Keratinocyte (primary cell): ENCODE results near the gene ELAVL4. TPM values are rescaled to one million over a fixed set of nuclear protein-coding genes. Genes with fewer than 3 reads are reported as not detected.

Experiments used
- DNase-seq: peaks from one replicate; pipeline ENCODE4 v3.0.0-alpha.2; 2011; ENCODE audit warnings: low read depth, missing footprints, low spot score
- FAIRE-seq: peaks from 2 replicates; lab custom pipeline; 2011; peaks lifted over from hg19 to GRCh38; lab: Jason Lieb, UNC
- H2AFZ ChIP-seq: 2 replicates; pipeline ENCODE4 v1.6.0; 2012; ENCODE audit warnings: low read length, control low read depth, inconsistent platforms; ENCODE audit not compliant: control insufficient read depth
- H3K27ac ChIP-seq: 2 replicates; pipeline ENCODE4 v1.5.1; 2011; ENCODE audit warnings: low read length; ENCODE audit not compliant: control insufficient read depth, insufficient read depth
- H3K27me3 ChIP-seq: 3 replicates; pipeline ENCODE4 v1.6.0; 2011; ENCODE audit warnings: low read length; ENCODE audit not compliant: control insufficient read depth, insufficient read depth; ENCODE audit errors: extremely low read depth
- H3K36me3 ChIP-seq, 2 experiments: 2 replicates in 1 of 2; 3 replicates in 1 of 2; pipeline ENCODE4 v1.5.1; 2011; ENCODE audit warnings: low read length in 2 of 2, mild to moderate bottlenecking in 1 of 2; ENCODE audit not compliant: control insufficient read depth in 2 of 2, insufficient read depth in 2 of 2; ENCODE audit errors: extremely low read depth in 1 of 2
- H3K4me1 ChIP-seq: 3 replicates; pipeline ENCODE4 v1.5.1; 2011; ENCODE audit warnings: low read length; ENCODE audit not compliant: control insufficient read depth, insufficient read depth; ENCODE audit errors: extremely low read depth
- H3K4me2 ChIP-seq: 3 replicates; pipeline ENCODE4 v1.6.0; 2011; ENCODE audit warnings: low read depth, low read length; ENCODE audit not compliant: control insufficient read depth, insufficient read depth; ENCODE audit errors: extremely low read depth
- H3K4me3 ChIP-seq, 3 experiments: fragments of 200-600 bp in 1 of 3; sonication (generic) in 1 of 3; 2 replicates in 2 of 3; 3 replicates in 1 of 3; pipeline ENCODE4 v1.5.1; 2011 to 2016; ENCODE audit warnings: low read length in 3 of 3, mild to moderate bottlenecking in 3 of 3, control low read depth in 2 of 3, inconsistent platforms in 1 of 3, low read depth in 1 of 3, mixed read lengths in 1 of 3, mixed run types in 1 of 3, moderate library complexity in 1 of 3; ENCODE audit not compliant: control insufficient read depth in 2 of 3, insufficient read depth in 2 of 3; ENCODE audit errors: extremely low read depth in 1 of 3
- H3K79me2 ChIP-seq: 2 replicates; pipeline ENCODE4 v1.6.0; 2012; ENCODE audit warnings: low read length; ENCODE audit not compliant: control insufficient read depth, insufficient read depth
- H3K9ac ChIP-seq: 3 replicates; pipeline ENCODE4 v1.6.0; 2011; ENCODE audit warnings: low read length; ENCODE audit not compliant: control insufficient read depth, insufficient read depth; ENCODE audit errors: extremely low read depth
- H3K9me1 ChIP-seq: 3 replicates; pipeline ENCODE4 v1.6.0; 2011; ENCODE audit warnings: low read length; ENCODE audit not compliant: control insufficient read depth, insufficient read depth; ENCODE audit errors: extremely low read depth
- H3K9me3 ChIP-seq: 2 replicates; pipeline ENCODE4 v1.5.1; 2012; ENCODE audit warnings: low read depth, low read length; ENCODE audit not compliant: control insufficient read depth
- H4K20me1 ChIP-seq: 3 replicates; pipeline ENCODE4 v1.6.0; 2011; ENCODE audit warnings: low read length; ENCODE audit not compliant: control insufficient read depth, insufficient read depth; ENCODE audit errors: extremely low read depth
- CTCF ChIP-seq, 3 experiments: IDR thresholded peaks in 1 of 3; conservative IDR thresholded peaks in 1 of 3; optimal IDR thresholded peaks in 1 of 3; 2 replicates in 2 of 3; 3 replicates in 1 of 3; pipeline versions ENCODE3 to v1.5.1; 2011; ENCODE audit warnings: low read length in 3 of 3, mild to moderate bottlenecking in 3 of 3, moderate library complexity in 2 of 3, control low read depth in 1 of 3, inconsistent platforms in 1 of 3; ENCODE audit not compliant: insufficient read depth in 2 of 3; ENCODE audit errors: extremely low read depth in 1 of 3
- EZH2 ChIP-seq: IDR thresholded peaks from one replicate; pipeline ENCODE4 v1.6.1; 2012; ENCODE audit warnings: inconsistent platforms, mild to moderate bottlenecking, low read length, moderate library complexity
- dilution Hi-C: fragments of 300-500 bp; cut with MboI; formaldehyde crosslinking; loops from one replicate; pipeline ENCODE4 v1.7.0; 2020; ENCODE audit warnings: low sequenced_read_pairs; ENCODE audit not compliant: extremely low pct_ligation_motif_present
- polyA plus RNA-seq, 5 experiments: library from polyadenylated mRNA; depleted of rRNA in 3 of 5; stranded (reverse) in 3 of 5; stranded (forward) in 1 of 5; unstranded in 1 of 5; fragments of >200 nt; gene quantifications; 1 replicate in 1 of 5; 2 replicates in 3 of 5; 3 replicates in 1 of 5; pipeline versions ENCODE4 v1.2.1 to v1.2.3, GENCODE V29; 2011 to 2012; ENCODE audit warnings: missing spikeins in 2 of 5, low read depth in 1 of 5, low replicate concordance in 1 of 5

Gene ELAVL4
- polyA plus RNA-seq, 1 donor (not counting 4 experiments of a cell fraction or from before 2014, with no cell fraction given): not detected

GRCh38 chr1:50097791-50098190, 10.9 kb upstream of the ELAVL4 start:
- no peak overlapping the region for H3K4me2 ChIP-seq
- H3K9ac ChIP-seq: no peak overlapping the region
- no peaks in the 10 kb centered on the region for H3K9me3 ChIP-seq
- H3K4me1 ChIP-seq: no peaks in the 10 kb centered on the region
- no peaks in the 10 kb centered on the region for H3K79me2 ChIP-seq
- no peaks in the 10 kb centered on the region for H4K20me1 ChIP-seq
- H3K27ac ChIP-seq: no peak overlapping the region
- no peaks in the 10 kb centered on the region for H3K36me3 ChIP-seq
- FAIRE-seq (no peak), DNase-seq (no peak)
- no peak overlapping the region for H2AFZ ChIP-seq
- TF ChIP-seq CTCF (optimal IDR thresholded peaks at IDR 0.05 in 1 of 3, IDR thresholded peaks at IDR 0.05 in 1 of 3, conservative IDR thresholded peaks at IDR 0.05 in 1 of 3; ENCODE audit: extremely low read depth in 1 of 3, insufficient read depth in 2 of 3, low read length in 3 of 3) (no peak), EZH2 (no peak)
- dilution Hi-C loops: no loop called here
- H3K4me3 ChIP-seq: no peak overlapping the region
- H3K9me1 ChIP-seq: no peaks in the 10 kb centered on the region
- no peaks in the 10 kb centered on the region for H3K27me3 ChIP-seq

GRCh38 chr1:50098591-50099021, 10.1 kb upstream of the ELAVL4 start:
- H3K9ac ChIP-seq: no peak overlapping the region
- no peaks in the 10 kb centered on the region for H4K20me1 ChIP-seq
- FAIRE-seq: no peak
- H3K79me2 ChIP-seq: no peaks in the 10 kb centered on the region
- H3K4me3 ChIP-seq: no peak overlapping the region
- no peak for DNase-seq
- no peak overlapping the region for H3K4me2 ChIP-seq
- dilution Hi-C loops: no loop called here
- no peak for TF ChIP-seq CTCF (optimal IDR thresholded peaks at IDR 0.05 in 1 of 3, IDR thresholded peaks at IDR 0.05 in 1 of 3, conservative IDR thresholded peaks at IDR 0.05 in 1 of 3; ENCODE audit: extremely low read depth in 1 of 3, insufficient read depth in 2 of 3, low read length in 3 of 3)
- TF ChIP-seq EZH2: no peak
- H3K36me3 ChIP-seq: no peaks in the 10 kb centered on the region
- no peak overlapping the region for H3K27ac ChIP-seq
- no peak overlapping the region for H2AFZ ChIP-seq
- no peaks in the 10 kb centered on the region for H3K27me3 ChIP-seq
- no peaks in the 10 kb centered on the region for H3K4me1 ChIP-seq
- no peaks in the 10 kb centered on the region for H3K9me1 ChIP-seq
- no peaks in the 10 kb centered on the region for H3K9me3 ChIP-seq
